ENCODE results near the gene NCKAP1.

GRCh38 chr2:182898718-182899117 is 139.5 kb downstream of the NCKAP1 start:
- TF ChIP-seq, protein P1, sequence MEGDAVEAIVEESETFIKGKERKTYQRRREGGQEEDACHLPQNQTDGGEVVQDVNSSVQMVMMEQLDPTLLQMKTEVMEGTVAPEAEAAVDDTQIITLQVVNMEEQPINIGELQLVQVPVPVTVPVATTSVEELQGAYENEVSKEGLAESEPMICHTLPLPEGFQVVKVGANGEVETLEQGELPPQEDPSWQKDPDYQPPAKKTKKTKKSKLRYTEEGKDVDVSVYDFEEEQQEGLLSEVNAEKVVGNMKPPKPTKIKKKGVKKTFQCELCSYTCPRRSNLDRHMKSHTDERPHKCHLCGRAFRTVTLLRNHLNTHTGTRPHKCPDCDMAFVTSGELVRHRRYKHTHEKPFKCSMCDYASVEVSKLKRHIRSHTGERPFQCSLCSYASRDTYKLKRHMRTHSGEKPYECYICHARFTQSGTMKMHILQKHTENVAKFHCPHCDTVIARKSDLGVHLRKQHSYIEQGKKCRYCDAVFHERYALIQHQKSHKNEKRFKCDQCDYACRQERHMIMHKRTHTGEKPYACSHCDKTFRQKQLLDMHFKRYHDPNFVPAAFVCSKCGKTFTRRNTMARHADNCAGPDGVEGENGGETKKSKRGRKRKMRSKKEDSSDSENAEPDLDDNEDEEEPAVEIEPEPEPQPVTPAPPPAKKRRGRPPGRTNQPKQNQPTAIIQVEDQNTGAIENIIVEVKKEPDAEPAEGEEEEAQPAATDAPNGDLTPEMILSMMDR (IDR thresholded peaks at IDR 0.05): no peak
- no peak for TF ChIP-seq POLR2A (IDR thresholded peaks at IDR 0.05)
